Endothelial cell of umbilical vein (primary cell): Measurements from ENCODE around the gene PDE4B. TPM values are rescaled to one million over a fixed set of nuclear protein-coding genes. Genes with fewer than 3 reads are reported as not detected.

ENCODE experiments used
- BruUV-seq: library from RNA; stranded (reverse); fragments of 400-500 nt; replicated peaks from 2 replicates; lab custom pipeline; 2021; lab: Mats Ljungman, UMichigan
- CTCF ChIA-PET: fragments of 300-600, 350-600 bp; sonication (Branson Sonifier 250); formaldehyde crosslinking; loops from one replicate; lab custom pipeline; 2021; ENCODE audit warnings: antibody characterized with exemption, inconsistent platforms; lab: Charles Lee
- POLR2A ChIA-PET: fragments of 300-600, 350-600 bp; sonication (Branson Sonifier 250); formaldehyde crosslinking; loops from one replicate; lab custom pipeline; 2021; ENCODE audit warnings: antibody characterized with exemption, inconsistent platforms; lab: Charles Lee
- DNase-seq: peaks from one replicate; pipeline ENCODE4 v3.0.0-alpha.2; 2011; ENCODE audit warnings: low read depth, low spot score
- FAIRE-seq: peaks from 2 replicates; lab custom pipeline; 2011; peaks lifted over from hg19 to GRCh38; lab: Jason Lieb, UNC
- H2AFZ ChIP-seq: 2 replicates; pipeline ENCODE4 v1.6.0; 2012; ENCODE audit warnings: low read depth, low read length, control low read depth, inconsistent platforms
- H3K27ac ChIP-seq: 2 replicates; pipeline ENCODE4 v1.5.1; 2011; ENCODE audit warnings: low read depth, mild to moderate bottlenecking, control low read depth, low read length, moderate library complexity; ENCODE audit not compliant: insufficient read depth
- H3K27me3 ChIP-seq, 2 experiments: 2 replicates each; pipeline versions ENCODE4 v1.6.0 to v1.6.1; 2011; ENCODE audit warnings: low read length in 2 of 2, mixed read lengths in 1 of 2; ENCODE audit not compliant: control insufficient read depth in 2 of 2, insufficient read depth in 2 of 2
- H3K36me3 ChIP-seq, 2 experiments: 2 replicates in 1 of 2; 3 replicates in 1 of 2; pipeline ENCODE4 v1.5.1; 2011; ENCODE audit warnings: low read length in 2 of 2, mild to moderate bottlenecking in 1 of 2, moderate library complexity in 1 of 2; ENCODE audit not compliant: control insufficient read depth in 2 of 2, insufficient read depth in 2 of 2; ENCODE audit errors: extremely low read depth in 1 of 2
- H3K4me1 ChIP-seq: 3 replicates; pipeline ENCODE4 v1.5.1; 2011; ENCODE audit warnings: mild to moderate bottlenecking, low read length; ENCODE audit not compliant: control insufficient read depth, insufficient read depth; ENCODE audit errors: extremely low read depth
- H3K4me2 ChIP-seq: 2 replicates; pipeline ENCODE4 v1.6.1; 2011; ENCODE audit warnings: low read length, control low read depth, mixed read lengths; ENCODE audit not compliant: insufficient read depth
- H3K4me3 ChIP-seq, 3 experiments: fragments of 200-600 bp in 1 of 3; sonication (generic), shearing (Covaris generic) in 1 of 3; replicated peaks in 1 of 3; 2 replicates each; pipeline ENCODE4 v1.5.1; 2011 to 2016; ENCODE audit warnings: control low read depth in 3 of 3, low read length in 3 of 3, mild to moderate bottlenecking in 2 of 3, inconsistent platforms in 1 of 3, low read depth in 1 of 3, moderate library complexity in 1 of 3; ENCODE audit not compliant: insufficient read depth in 1 of 3
- H3K79me2 ChIP-seq: 2 replicates; pipeline ENCODE4 v1.6.0; 2012; ENCODE audit warnings: low read length, inconsistent platforms; ENCODE audit not compliant: control insufficient read depth, insufficient read depth
- H3K9ac ChIP-seq: replicated peaks from 2 replicates; pipeline ENCODE3; 2011; ENCODE audit warnings: low read length, control low read depth; ENCODE audit not compliant: insufficient read depth; ENCODE audit errors: extremely low read depth
- H3K9me1 ChIP-seq: replicated peaks from 3 replicates; pipeline ENCODE4 v1.6.0; 2011; ENCODE audit warnings: mild to moderate bottlenecking, low read length; ENCODE audit not compliant: control insufficient read depth, insufficient read depth; ENCODE audit errors: extremely low read depth
- H3K9me3 ChIP-seq: replicated peaks from 2 replicates; pipeline ENCODE4 v1.5.1; 2012; ENCODE audit warnings: low read length, inconsistent platforms; ENCODE audit not compliant: control insufficient read depth, insufficient read depth
- H4K20me1 ChIP-seq: replicated peaks from 2 replicates; pipeline ENCODE3; 2011; ENCODE audit warnings: mild to moderate bottlenecking, low read length; ENCODE audit not compliant: control insufficient read depth, insufficient read depth; ENCODE audit errors: extremely low read depth
- EZH2 ChIP-seq: IDR thresholded peaks from 2 replicates; pipeline ENCODE4 v1.6.1; 2012; ENCODE audit warnings: borderline replicate concordance, low read depth, mild to moderate bottlenecking, moderate library complexity, low read length, inconsistent platforms; ENCODE audit not compliant: severe bottlenecking
- GATA2 ChIP-seq: IDR thresholded peaks from 2 replicates; pipeline ENCODE4 v1.7.0; 2011; ENCODE audit warnings: low read depth, mild to moderate bottlenecking, moderate library complexity, mixed read lengths, low read length; ENCODE audit not compliant: insufficient read length, insufficient read depth
- JUN ChIP-seq: IDR thresholded peaks from 2 replicates; pipeline ENCODE4 v1.6.1; 2011; ENCODE audit warnings: borderline replicate concordance, low read depth; ENCODE audit not compliant: insufficient read length, insufficient read depth
- MYC ChIP-seq: IDR thresholded peaks from one replicate; pipeline ENCODE4 v1.6.1; 2011; ENCODE audit warnings: mild to moderate bottlenecking, low read depth, low read length
- dilution Hi-C: fragments of 300-500 bp; cut with MboI; formaldehyde crosslinking; loops from one replicate; pipeline ENCODE4 v1.15.0; 2019; ENCODE audit warnings: low sequenced_read_pairs; ENCODE audit not compliant: extremely low pct_ligation_motif_present
- intact Hi-C: fragments of 100-400 bp; cut with micrococcal nuclease; formaldehyde crosslinking; loops from one replicate; pipeline ENCODE4 v1.10.0; 2022
- polyA plus RNA-seq, 4 experiments: library from polyadenylated mRNA; depleted of rRNA in 3 of 4; stranded (reverse) in 3 of 4; unstranded in 1 of 4; fragments of >200 nt; gene quantifications; 2 replicates each; pipeline versions ENCODE4 v1.2.1 to v1.2.3, GENCODE V29; 2011 to 2012; ENCODE audit warnings: missing spikeins in 1 of 4
- total RNA-seq: library from RNA; stranded (reverse); gene quantifications from 2 replicates; pipeline ENCODE4 v1.2.3, GENCODE V29; 2021

The PDE4B gene
- total and polyA plus RNA-seq, 2 donors (not counting 3 experiments of a cell fraction or from before 2014, with no cell fraction given), result 63.5 to 69.8 TPM

DNA sequence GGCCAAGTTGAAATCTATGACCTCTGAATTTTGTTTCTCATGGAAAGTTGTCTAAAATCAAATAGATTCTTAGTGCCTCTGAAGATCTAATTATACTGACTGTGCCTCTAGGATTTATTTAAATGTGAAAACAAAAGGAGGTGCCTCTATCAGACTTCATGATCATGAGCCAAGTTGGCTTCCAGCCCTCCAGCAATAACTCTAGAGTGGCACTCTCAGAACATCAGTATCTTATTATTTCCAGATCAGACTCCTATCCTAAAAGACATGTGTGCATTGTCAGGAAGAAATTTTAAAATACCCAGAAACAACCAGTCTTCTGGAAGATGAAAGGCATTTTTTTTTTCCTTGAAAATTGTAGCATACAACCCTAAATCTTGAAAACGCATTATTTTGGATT lies 368.0 kb downstream of the PDE4B start:
- H3K9me3 ChIP-seq, result no peaks in the 10 kb centered on the region
- POLR2A ChIA-PET, result no interaction called here
- no peaks in the 10 kb centered on the region for H3K4me1 ChIP-seq
- TF ChIP-seq MYC (no peak), GATA2 (no peak), EZH2 (no peak), JUN (no peak)
- H3K79me2 ChIP-seq, result no peaks in the 10 kb centered on the region
- H4K20me1 ChIP-seq, result no peaks in the 10 kb centered on the region
- intact Hi-C loops, result no loop called here
- H2AFZ ChIP-seq, result no peak overlapping the region
- CTCF ChIA-PET, result no interaction called here
- no peak overlapping the region for H3K4me3 ChIP-seq
- no peaks in the 10 kb centered on the region for H3K36me3 ChIP-seq
- H3K9me1 ChIP-seq, result no peaks in the 10 kb centered on the region
- peaks cover 0 to 2% of the 10 kb centered on the region in 2 experiments for H3K27me3 ChIP-seq
- H3K27ac ChIP-seq, result no peak overlapping the region
- no peak for FAIRE-seq
- DNase-seq, result no peak
- no TSS peak for BruUV-seq
- dilution Hi-C loops, result no loop called here
- no peak overlapping the region for H3K9ac ChIP-seq
- no peak overlapping the region for H3K4me2 ChIP-seq

DNA sequence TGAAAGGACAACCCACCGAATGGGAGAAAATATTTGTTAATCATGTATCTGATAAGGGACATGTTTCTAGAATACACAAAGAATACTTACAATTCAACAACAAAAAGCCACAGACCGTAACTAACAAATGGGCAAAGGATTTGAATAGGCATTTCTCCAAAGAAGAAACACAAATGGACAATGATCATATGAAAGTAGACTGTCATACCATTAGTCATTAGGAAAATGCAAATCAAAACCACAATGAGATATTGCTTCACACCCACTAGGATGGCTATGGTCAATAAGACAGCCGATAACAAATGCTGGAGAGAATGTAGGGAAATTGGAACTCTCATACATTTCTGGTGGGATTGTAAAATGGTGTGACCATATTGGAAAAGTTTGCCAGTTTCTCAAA lies 374.1 kb downstream of the PDE4B start:
- FAIRE-seq, result no peak
- intact Hi-C loops, result no loop called here

More for the DNA sequence above, 374.1 kb downstream of the PDE4B start:
- no peak for DNase-seq
- Histone ChIP-seq H3K4me3 (no peak overlapping the region), H3K9ac (no peak overlapping the region), H3K27me3 (peaks cover 3% of the 10 kb centered on the region in 2 experiments), H3K79me2 (no peaks in the 10 kb centered on the region), H3K4me1 (no peaks in the 10 kb centered on the region), H3K36me3 (no peaks in the 10 kb centered on the region), H3K27ac (no peak overlapping the region), H2AFZ (no peak overlapping the region), H3K9me1 (no peaks in the 10 kb centered on the region), H3K9me3 (no peaks in the 10 kb centered on the region), H4K20me1 (no peaks in the 10 kb centered on the region), H3K4me2 (no peak overlapping the region)
- TF ChIP-seq EZH2, result no peak
- POLR2A ChIA-PET, result no interaction called here
- CTCF ChIA-PET, result interaction anchor here (0.7 kb wide), 1 partner anchor 65 kb away, joined by 3 read pairs; no protein-coding TSS in a partner anchor
- dilution Hi-C loops, result no loop called here
- no TSS peak for BruUV-seq
